Panc1 (cell line): ENCODE results near the gene NSDHL.

Source experiments
- POLR2AphosphoS5 ChIP-seq: IDR thresholded peaks from 2 replicates; pipeline ENCODE4 v1.6.1; 2012; ENCODE audit warnings: mild to moderate bottlenecking, low read depth, low read length, moderate library complexity
- TF ChIP-seq, protein P1 (sequence below): fragments of 450-650 bp; IDR thresholded peaks from 2 replicates; pipeline ENCODE4 v1.5.1; 2017; ENCODE audit warnings: mild to moderate bottlenecking
- TF ChIP-seq, protein P2 (sequence below), 2 experiments: IDR thresholded peaks; 2 replicates each; pipeline ENCODE4 v1.6.1; 2011 to 2012; ENCODE audit warnings: low read depth in 2 of 2, control low read depth in 1 of 2, low read length in 1 of 2, mild to moderate bottlenecking in 1 of 2, moderate library complexity in 1 of 2; ENCODE audit not compliant: insufficient read depth in 1 of 2

DNA sequence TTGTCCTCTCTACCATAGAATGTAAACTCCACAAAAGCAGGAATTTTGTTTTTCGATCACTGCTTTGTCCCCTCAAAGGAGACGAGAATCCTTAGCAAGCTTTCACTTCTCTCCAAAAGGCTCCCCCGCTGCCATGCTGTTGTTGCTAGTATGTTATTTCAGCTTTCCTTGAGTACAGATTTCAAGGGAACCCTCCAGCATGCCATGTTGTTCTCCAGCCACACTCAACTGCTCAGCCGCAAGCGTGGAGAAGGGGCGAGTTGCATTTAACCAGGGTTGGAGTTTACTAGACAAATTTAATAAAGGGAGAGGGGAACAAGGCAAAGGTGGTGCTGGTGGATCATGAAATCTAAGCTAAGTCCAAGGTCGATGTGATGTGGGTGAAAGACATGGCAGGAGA lies 23.1 kb downstream of the NSDHL start:
- TF ChIP-seq, protein P1, sequence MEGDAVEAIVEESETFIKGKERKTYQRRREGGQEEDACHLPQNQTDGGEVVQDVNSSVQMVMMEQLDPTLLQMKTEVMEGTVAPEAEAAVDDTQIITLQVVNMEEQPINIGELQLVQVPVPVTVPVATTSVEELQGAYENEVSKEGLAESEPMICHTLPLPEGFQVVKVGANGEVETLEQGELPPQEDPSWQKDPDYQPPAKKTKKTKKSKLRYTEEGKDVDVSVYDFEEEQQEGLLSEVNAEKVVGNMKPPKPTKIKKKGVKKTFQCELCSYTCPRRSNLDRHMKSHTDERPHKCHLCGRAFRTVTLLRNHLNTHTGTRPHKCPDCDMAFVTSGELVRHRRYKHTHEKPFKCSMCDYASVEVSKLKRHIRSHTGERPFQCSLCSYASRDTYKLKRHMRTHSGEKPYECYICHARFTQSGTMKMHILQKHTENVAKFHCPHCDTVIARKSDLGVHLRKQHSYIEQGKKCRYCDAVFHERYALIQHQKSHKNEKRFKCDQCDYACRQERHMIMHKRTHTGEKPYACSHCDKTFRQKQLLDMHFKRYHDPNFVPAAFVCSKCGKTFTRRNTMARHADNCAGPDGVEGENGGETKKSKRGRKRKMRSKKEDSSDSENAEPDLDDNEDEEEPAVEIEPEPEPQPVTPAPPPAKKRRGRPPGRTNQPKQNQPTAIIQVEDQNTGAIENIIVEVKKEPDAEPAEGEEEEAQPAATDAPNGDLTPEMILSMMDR, result no peak
- TF ChIP-seq POLR2AphosphoS5, result no peak
- TF ChIP-seq, protein P2, sequence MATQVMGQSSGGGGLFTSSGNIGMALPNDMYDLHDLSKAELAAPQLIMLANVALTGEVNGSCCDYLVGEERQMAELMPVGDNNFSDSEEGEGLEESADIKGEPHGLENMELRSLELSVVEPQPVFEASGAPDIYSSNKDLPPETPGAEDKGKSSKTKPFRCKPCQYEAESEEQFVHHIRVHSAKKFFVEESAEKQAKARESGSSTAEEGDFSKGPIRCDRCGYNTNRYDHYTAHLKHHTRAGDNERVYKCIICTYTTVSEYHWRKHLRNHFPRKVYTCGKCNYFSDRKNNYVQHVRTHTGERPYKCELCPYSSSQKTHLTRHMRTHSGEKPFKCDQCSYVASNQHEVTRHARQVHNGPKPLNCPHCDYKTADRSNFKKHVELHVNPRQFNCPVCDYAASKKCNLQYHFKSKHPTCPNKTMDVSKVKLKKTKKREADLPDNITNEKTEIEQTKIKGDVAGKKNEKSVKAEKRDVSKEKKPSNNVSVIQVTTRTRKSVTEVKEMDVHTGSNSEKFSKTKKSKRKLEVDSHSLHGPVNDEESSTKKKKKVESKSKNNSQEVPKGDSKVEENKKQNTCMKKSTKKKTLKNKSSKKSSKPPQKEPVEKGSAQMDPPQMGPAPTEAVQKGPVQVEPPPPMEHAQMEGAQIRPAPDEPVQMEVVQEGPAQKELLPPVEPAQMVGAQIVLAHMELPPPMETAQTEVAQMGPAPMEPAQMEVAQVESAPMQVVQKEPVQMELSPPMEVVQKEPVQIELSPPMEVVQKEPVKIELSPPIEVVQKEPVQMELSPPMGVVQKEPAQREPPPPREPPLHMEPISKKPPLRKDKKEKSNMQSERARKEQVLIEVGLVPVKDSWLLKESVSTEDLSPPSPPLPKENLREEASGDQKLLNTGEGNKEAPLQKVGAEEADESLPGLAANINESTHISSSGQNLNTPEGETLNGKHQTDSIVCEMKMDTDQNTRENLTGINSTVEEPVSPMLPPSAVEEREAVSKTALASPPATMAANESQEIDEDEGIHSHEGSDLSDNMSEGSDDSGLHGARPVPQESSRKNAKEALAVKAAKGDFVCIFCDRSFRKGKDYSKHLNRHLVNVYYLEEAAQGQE (IDR thresholded peaks at IDR 0.05; ENCODE audit: insufficient read depth in 1 of 2, low read depth in 2 of 2, low read length in 1 of 2), result no peak
